Measurements from ENCODE around the gene USF3. TPM values are rescaled to one million over a fixed set of nuclear protein-coding genes. Genes with fewer than 3 reads are reported as not detected.

USF3 gene
- total RNA-seq, 2 experiments from 2014 or later = 11.7 to 18.1 TPM

GRCh38 chr3:113719294-113719693 is 22.9 kb upstream of the USF3 start:
- no peak for DNase-seq (ENCODE audit: low spot score)
- peaks cover 15% of the 10 kb centered on the region for H4K20me1 ChIP-seq (ENCODE audit: insufficient read depth, low read length)
- no peak for TF ChIP-seq CTCF (conservative IDR thresholded peaks at IDR 0.05; ENCODE audit: low read length)
- no peak for TF ChIP-seq EZH2phosphoT487 (IDR thresholded peaks at IDR 0.05; ENCODE audit: borderline replicate concordance, low read depth, low read length)
- peaks cover 25% of the 10 kb centered on the region for H3K79me2 ChIP-seq (ENCODE audit: insufficient read depth, low read depth, low read length)
- BruUV-seq (replicated peaks) = TSS peak; percentile 49
- no peak overlapping the region for H2AFZ ChIP-seq (ENCODE audit: low read length)
- H3K4me2 ChIP-seq (ENCODE audit: low read length) = no peak overlapping the region
- peaks cover 8% of the 10 kb centered on the region for H3K4me1 ChIP-seq (ENCODE audit: insufficient read depth, low read length, poor library complexity, severe bottlenecking)
- H3K27ac ChIP-seq (ENCODE audit: low read depth, low read length, poor library complexity, severe bottlenecking) = no peak overlapping the region
- CTCF ChIA-PET (ENCODE audit: unreplicated experiment) = no interaction called here
- H3K9me2 ChIP-seq (ENCODE audit: insufficient read depth, low read length) = no peaks in the 10 kb centered on the region
- H3K9me3 ChIP-seq (ENCODE audit: low read length) = no peaks in the 10 kb centered on the region
- POLR2A ChIA-PET = interaction anchor here (0.8 to 1.7 kb wide), 2 partner anchors 8 to 16 kb away, joined by 3 to 4 read pairs; no protein-coding TSS in a partner anchor
- H3K36me3 ChIP-seq (ENCODE audit: insufficient read depth, low read length) = peaks cover 89% of the 10 kb centered on the region
- H3K4me3 ChIP-seq (ENCODE audit: low read depth, low read length, poor library complexity, severe bottlenecking) = no peak overlapping the region
- intact Hi-C loops (cut with micrococcal nuclease; ENCODE audit: unreplicated experiment) = no loop called here

GRCh38 chr3:113717818-113718217 is 21.4 kb upstream of the USF3 start:
- Histone ChIP-seq H2AFZ (ENCODE audit: low read length) (no peak overlapping the region), H3K4me2 (ENCODE audit: low read length) (no peak overlapping the region), H3K9me3 (ENCODE audit: low read length) (no peaks in the 10 kb centered on the region), H3K36me3 (ENCODE audit: insufficient read depth, low read length) (peaks cover 75% of the 10 kb centered on the region), H3K4me3 (ENCODE audit: low read depth, low read length, poor library complexity, severe bottlenecking) (no peak overlapping the region), H3K79me2 (ENCODE audit: insufficient read depth, low read depth, low read length) (peaks cover 10% of the 10 kb centered on the region; the same call in 1 of the 2 replicates), H3K4me1 (ENCODE audit: insufficient read depth, low read length, poor library complexity, severe bottlenecking) (peaks cover 8% of the 10 kb centered on the region), H3K9me2 (ENCODE audit: insufficient read depth, low read length) (no peaks in the 10 kb centered on the region), H3K27ac (ENCODE audit: low read depth, low read length, poor library complexity, severe bottlenecking) (no peak overlapping the region), H4K20me1 (ENCODE audit: insufficient read depth, low read length) (0 out of 2 replicates have a peak, but pooled peaks cover under 1% of the 10 kb centered on the region)
- CTCF ChIA-PET (ENCODE audit: unreplicated experiment) = no interaction called here
- POLR2A ChIA-PET = interaction anchor here (1.5 to 1.7 kb wide), 2 partner anchors 9 kb away, joined by 4 to 6 read pairs; no protein-coding TSS in a partner anchor
- TF ChIP-seq EZH2phosphoT487 (IDR thresholded peaks at IDR 0.05; ENCODE audit: borderline replicate concordance, low read depth, low read length) (no peak), CTCF (conservative IDR thresholded peaks at IDR 0.05; ENCODE audit: low read length) (no peak)
- BruUV-seq (replicated peaks) = no TSS peak
- intact Hi-C loops (cut with micrococcal nuclease; ENCODE audit: unreplicated experiment) = no loop called here
- no peak for DNase-seq (ENCODE audit: low spot score)

GRCh38 chr3:113717308-113717707 is 20.9 kb upstream of the USF3 start:
- BruUV-seq (replicated peaks) = no TSS peak
- no peaks in the 10 kb centered on the region for H4K20me1 ChIP-seq (ENCODE audit: insufficient read depth, low read length)
- no peak overlapping the region for H3K4me3 ChIP-seq (ENCODE audit: low read depth, low read length, poor library complexity, severe bottlenecking)
- DNase-seq (ENCODE audit: low spot score) = no peak
- intact Hi-C loops (cut with micrococcal nuclease; ENCODE audit: unreplicated experiment) = no loop called here
- peaks cover 6% of the 10 kb centered on the region for H3K4me1 ChIP-seq (ENCODE audit: insufficient read depth, low read length, poor library complexity, severe bottlenecking)
- POLR2A ChIA-PET = interaction anchor here (1.1 to 1.7 kb wide), 4 partner anchors 8 to 15 kb away, joined by 4 to 6 read pairs (median 4); no protein-coding TSS in a partner anchor
- H3K9me3 ChIP-seq (ENCODE audit: low read length) = no peaks in the 10 kb centered on the region
- no peak overlapping the region for H3K27ac ChIP-seq (ENCODE audit: low read depth, low read length, poor library complexity, severe bottlenecking)
- H3K36me3 ChIP-seq (ENCODE audit: insufficient read depth, low read length) = peaks cover 69% of the 10 kb centered on the region
- H3K9me2 ChIP-seq (ENCODE audit: insufficient read depth, low read length) = no peaks in the 10 kb centered on the region
- TF ChIP-seq CTCF (conservative IDR thresholded peaks at IDR 0.05; ENCODE audit: low read length) = no peak
- TF ChIP-seq EZH2phosphoT487 (IDR thresholded peaks at IDR 0.05; ENCODE audit: borderline replicate concordance, low read depth, low read length) = no peak
- peaks cover 6% of the 10 kb centered on the region; the same call in 1 of the 2 replicates for H3K79me2 ChIP-seq (ENCODE audit: insufficient read depth, low read depth, low read length)
- CTCF ChIA-PET (ENCODE audit: unreplicated experiment) = no interaction called here
- no peak overlapping the region for H2AFZ ChIP-seq (ENCODE audit: low read length)
- no peak overlapping the region for H3K4me2 ChIP-seq (ENCODE audit: low read length)

Measured in OCI-LY7 (cell line).